Daoy (cell line): ENCODE measurements around the gene CEBPZ. TPM values are rescaled to one million over a fixed set of nuclear protein-coding genes. Genes with fewer than 3 reads are reported as not detected.

Experiments
- DNase-seq: peaks from one replicate; pipeline ENCODE4 v3.0.0-alpha.2; 2015; ENCODE audit warnings: low read depth
- total RNA-seq: library from RNA; depleted of rRNA; stranded (reverse); fragments of >200 nt; shearing (Covaris generic); gene quantifications from 2 replicates; pipeline ENCODE4 v1.2.3, GENCODE V29; 2014; rRNA removed

Gene CEBPZ
- total RNA-seq, 1 experiment from 2014 or later = 130 TPM

GRCh38 chr2:37181726-37182684, 49.4 kb downstream of the CEBPZ start:
- peak; percentile 11 for DNase-seq

GRCh38 chr2:37180640-37181039, 50.8 kb downstream of the CEBPZ start:
- no peak for DNase-seq

GRCh38 chr2:37180006-37180639, 51.3 kb downstream of the CEBPZ start:
- DNase-seq = no peak

- DNase-seq = no peak
Observed at GRCh38 chr2:37173741-37174140, 57.7 kb downstream of the CEBPZ start.

GRCh38 chr2:37171624-37171950, 59.8 kb downstream of the CEBPZ start:
- DNase-seq = no peak

GRCh38 chr2:37168217-37168981, 63.0 kb downstream of the CEBPZ start:
- peak; percentile 51 for DNase-seq

GRCh38 chr2:37167636-37168180, 63.7 kb downstream of the CEBPZ start:
- no peak for DNase-seq

- DNase-seq = no peak
Observed at GRCh38 chr2:37164757-37165156, 66.6 kb downstream of the CEBPZ start.

GRCh38 chr2:37156857-37157714, 74.3 kb downstream of the CEBPZ start, which contains the start of gene EIF2AK2:
TSS of gene EIF2AK2 (minus strand) at chr2:37156980. CDS start at chr2:37147806, 9,174 bp downstream.
- peak; percentile 93 for DNase-seq

- DNase-seq = peak; percentile 50
Observed at GRCh38 chr2:37156071-37156856, 75.1 kb downstream of the CEBPZ start.

- DNase-seq = no peak
Observed at GRCh38 chr2:37154785-37155184, 76.6 kb downstream of the CEBPZ start.

- no peak for DNase-seq
Observed at GRCh38 chr2:37153224-37153623, 78.2 kb downstream of the CEBPZ start.

Other genes starting within 250 kb of the CEBPZ start
- gene HEATR5B, start 147.2 kb downstream of the CEBPZ start, total RNA-seq = 18.5 and 21.6 TPM in 2 replicates
- 19.7 and 25.2 TPM in 2 replicates for gene GPATCH11, start 147.1 kb downstream of the CEBPZ start, total RNA-seq
- gene EIF2AK2, start 74.6 kb downstream of the CEBPZ start, total RNA-seq = 20.1 and 28.0 TPM in 2 replicates
- gene SULT6B1, start 42.9 kb downstream of the CEBPZ start, total RNA-seq = not detected in 2 replicates
- gene CEBPZOS, start 35.1 kb downstream of the CEBPZ start, total RNA-seq = 10.5 and 23.5 TPM in 2 replicates
- 21.3 and 26.8 TPM in 2 replicates for gene NDUFAF7, start 62 bp upstream of the CEBPZ start, total RNA-seq
- gene PRKD3, start 93.2 kb upstream of the CEBPZ start, total RNA-seq = 70.6 and 102 TPM in 2 replicates
- gene QPCT, start 113.0 kb upstream of the CEBPZ start, total RNA-seq = 27.8 and 42.6 TPM in 2 replicates